Hepatocyte (in vitro differentiated cells): ENCODE results near the gene APBA3.

Experiments used
- EZH2phosphoT487 ChIP-seq: fragments of 200-600 bp; sonication (generic); IDR thresholded peaks from one replicate; pipeline ENCODE4 v1.6.1; 2018; ENCODE audit warnings: antibody characterized with exemption, mild to moderate bottlenecking, low read depth, moderate library complexity; ENCODE audit not compliant: unreplicated experiment, severe bottlenecking
- TF ChIP-seq, protein P1 (sequence below): fragments of 200-600 bp; sonication (generic); IDR thresholded peaks from 2 replicates; pipeline ENCODE4 v1.5.1; 2016; ENCODE audit warnings: antibody characterized with exemption, mild to moderate bottlenecking; ENCODE audit not compliant: poor library complexity

DNA sequence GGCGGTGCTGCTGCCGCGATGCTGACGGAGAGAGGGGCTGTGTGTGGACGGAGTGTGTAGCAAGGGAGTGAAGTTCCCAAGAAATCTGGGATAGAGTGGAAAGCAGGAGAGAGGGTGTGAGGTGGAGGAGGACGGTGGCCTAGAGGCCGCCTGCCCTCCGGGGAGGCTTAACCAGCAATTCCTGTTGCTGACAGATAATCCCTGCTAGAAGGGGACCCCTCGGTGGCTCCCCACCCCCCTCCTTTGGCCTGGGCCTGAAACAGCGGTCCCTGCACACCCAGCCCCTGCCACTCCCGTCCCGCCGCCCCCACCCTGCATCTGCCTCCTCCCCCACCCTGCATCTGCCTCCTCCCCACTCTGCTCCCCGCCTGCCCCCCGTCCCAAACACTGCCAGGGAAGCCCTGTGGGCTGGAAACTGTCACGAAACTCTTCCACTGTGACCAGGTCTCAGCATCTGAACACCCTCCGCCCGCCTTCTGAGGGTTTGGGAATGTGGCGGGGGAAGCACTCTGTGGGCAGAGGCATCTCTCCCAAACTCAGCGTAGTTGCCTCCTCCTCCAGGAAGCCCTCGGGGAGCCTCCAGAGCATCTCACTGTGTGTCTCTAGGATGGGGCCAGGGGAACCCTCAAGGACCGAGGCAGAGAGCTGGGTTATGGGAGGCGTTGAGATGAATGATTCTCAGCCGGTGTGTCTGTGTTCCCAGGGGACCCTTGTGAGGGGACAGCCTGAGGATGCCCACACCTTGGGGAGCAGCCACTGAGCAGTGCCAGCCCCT lies 41.8 kb upstream of the APBA3 start:
- TF ChIP-seq, protein P1, sequence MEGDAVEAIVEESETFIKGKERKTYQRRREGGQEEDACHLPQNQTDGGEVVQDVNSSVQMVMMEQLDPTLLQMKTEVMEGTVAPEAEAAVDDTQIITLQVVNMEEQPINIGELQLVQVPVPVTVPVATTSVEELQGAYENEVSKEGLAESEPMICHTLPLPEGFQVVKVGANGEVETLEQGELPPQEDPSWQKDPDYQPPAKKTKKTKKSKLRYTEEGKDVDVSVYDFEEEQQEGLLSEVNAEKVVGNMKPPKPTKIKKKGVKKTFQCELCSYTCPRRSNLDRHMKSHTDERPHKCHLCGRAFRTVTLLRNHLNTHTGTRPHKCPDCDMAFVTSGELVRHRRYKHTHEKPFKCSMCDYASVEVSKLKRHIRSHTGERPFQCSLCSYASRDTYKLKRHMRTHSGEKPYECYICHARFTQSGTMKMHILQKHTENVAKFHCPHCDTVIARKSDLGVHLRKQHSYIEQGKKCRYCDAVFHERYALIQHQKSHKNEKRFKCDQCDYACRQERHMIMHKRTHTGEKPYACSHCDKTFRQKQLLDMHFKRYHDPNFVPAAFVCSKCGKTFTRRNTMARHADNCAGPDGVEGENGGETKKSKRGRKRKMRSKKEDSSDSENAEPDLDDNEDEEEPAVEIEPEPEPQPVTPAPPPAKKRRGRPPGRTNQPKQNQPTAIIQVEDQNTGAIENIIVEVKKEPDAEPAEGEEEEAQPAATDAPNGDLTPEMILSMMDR, result no peak
- TF ChIP-seq EZH2phosphoT487, result no peak
